HG03159 (cell line): Measurements from ENCODE around the gene AJAP1.
"Not testable (repeated sequence)": the region's sequence is repeated elsewhere in the genome, so short reads cannot be mapped to it uniquely, and the experiment has no call there.

Experiments used
- ATAC-seq: cut with Tn5 transposase; IDR thresholded peaks from one replicate; pipeline ENCODE4 v1.9.1; 2021; ENCODE audit warnings: mild to moderate bottlenecking, moderate library complexity; ENCODE audit not compliant: unreplicated experiment

The AJAP1 gene, protein sequence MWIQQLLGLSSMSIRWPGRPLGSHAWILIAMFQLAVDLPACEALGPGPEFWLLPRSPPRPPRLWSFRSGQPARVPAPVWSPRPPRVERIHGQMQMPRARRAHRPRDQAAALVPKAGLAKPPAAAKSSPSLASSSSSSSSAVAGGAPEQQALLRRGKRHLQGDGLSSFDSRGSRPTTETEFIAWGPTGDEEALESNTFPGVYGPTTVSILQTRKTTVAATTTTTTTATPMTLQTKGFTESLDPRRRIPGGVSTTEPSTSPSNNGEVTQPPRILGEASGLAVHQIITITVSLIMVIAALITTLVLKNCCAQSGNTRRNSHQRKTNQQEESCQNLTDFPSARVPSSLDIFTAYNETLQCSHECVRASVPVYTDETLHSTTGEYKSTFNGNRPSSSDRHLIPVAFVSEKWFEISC

DNA sequence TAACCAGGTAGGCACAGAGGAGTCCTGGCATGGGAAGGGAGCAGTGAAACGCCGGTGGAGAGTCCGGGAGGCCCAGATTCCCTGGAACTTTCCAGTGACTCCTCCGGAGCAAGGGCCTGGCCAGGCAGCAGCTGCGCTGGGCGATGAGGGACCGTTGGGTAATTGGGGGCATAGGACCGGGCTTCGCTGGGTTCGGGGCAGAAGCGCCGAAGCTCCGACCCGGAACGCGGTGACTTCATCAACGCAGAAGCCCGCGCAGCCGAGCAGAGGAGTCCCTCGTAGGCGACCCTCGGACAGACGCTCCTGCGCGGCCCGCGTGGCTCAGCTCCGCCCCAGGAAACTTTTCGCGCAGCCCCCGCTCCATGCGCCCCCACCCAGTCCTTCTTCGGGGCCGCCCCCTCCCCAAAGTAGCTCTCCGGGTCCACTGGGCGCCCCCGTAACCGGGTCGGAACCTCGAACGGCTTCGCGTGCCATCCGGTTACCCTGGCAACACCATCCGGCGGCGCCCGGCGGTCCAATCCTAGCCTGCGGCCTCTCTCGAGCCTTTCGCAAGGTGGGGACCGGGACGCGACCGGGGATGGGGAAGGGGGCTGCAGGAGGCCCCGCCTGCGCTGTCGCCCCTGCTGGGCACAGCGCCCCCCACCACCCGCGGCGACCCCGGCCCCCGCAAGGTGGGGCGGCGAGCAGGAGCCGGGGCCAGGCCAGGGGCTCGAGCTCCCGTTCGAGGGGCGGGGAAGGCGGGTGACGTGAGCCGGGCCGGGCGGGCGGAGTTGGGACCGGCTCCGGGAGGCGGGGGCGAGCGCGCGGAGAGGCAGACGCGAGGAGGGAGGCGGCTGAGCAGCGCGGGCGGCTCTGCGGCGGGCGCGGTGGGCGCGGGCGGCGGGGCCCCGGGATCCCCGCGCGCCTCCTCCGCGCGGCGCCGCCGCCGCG is at the start of gene AJAP1:
AJAP1 (plus strand) TSS at position 814 of the 930 bp plus-strand sequence. CDS start 817 bp downstream, outside the sequence.
- no peak for ATAC-seq

DNA sequence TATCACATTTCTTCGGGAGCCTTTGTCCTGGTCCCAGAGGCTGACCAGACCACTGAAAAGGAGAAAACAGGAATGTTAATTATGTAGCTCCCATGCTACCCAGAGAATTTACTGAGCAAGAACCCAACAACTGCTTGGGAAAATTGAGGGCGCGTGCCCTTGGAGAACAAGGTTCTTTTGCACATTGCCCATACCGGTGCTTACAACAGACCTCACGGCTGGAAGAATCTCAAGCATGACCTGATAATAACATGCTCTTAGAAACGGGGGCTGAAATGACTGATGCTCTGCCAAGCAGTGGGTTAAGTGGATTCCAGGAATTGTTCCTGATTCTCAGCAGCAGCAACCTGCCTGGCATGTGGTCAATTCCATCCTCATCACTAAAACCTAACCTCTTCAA is 49.3 kb upstream of the AJAP1 start:
- ATAC-seq, result no peak

DNA sequence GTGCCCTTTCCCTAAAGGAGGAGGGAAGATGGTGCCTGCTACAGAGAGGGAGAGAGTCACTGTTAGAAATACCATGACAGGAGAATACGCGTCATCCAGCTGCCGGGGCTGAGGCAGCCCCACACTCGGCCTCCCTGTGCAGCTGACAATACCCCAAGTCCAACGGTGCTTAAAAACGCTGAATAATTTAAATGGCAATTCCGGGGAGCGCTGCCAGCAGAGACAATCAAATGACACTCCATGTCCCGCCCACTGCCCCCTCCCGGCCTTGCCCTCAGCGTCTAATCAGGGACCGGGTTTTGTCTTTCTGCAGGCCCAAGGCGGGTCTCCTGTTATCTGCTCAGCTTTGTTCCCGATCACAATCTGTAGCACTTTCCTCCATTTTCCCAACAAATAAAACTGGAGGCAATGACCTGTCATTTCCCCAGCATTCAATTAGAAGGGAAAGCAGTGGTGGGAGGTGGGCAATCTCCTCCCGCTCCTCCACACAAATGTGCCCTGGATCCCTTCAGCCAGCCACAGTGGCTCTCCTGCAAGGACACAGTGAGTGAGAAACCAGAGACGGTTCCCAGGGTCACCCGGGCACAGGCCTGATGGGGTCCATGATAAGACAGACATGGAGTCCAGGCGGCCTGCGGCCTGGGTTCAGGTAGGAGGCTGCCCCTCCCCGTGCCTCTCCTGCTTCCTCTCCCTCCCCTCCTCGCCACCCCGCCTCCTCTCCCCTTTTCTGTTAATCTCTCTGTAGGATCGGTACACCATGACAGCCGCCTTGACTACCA is 42.7 kb upstream of the AJAP1 start:
- ATAC-seq, result no peak

DNA sequence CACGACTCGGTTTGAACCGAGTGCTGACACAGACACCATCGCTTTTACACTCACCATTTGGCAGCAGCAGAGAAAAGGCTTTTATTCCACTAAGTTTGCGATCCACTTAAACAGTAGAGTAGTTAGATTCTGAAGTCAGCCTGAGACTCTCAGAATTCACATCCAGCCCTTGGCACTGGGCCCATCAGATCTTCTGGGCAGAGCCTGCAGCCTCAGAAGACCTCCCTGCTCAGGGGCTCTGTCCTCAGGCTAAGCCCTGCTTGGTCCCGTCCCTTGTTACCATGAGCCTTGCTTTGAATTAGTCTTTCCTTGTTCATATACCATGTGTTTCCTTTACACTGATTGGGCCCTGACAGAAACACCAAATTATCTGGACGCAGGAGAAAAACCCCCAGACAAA is 41.4 kb upstream of the AJAP1 start:
- ATAC-seq, result no peak

DNA sequence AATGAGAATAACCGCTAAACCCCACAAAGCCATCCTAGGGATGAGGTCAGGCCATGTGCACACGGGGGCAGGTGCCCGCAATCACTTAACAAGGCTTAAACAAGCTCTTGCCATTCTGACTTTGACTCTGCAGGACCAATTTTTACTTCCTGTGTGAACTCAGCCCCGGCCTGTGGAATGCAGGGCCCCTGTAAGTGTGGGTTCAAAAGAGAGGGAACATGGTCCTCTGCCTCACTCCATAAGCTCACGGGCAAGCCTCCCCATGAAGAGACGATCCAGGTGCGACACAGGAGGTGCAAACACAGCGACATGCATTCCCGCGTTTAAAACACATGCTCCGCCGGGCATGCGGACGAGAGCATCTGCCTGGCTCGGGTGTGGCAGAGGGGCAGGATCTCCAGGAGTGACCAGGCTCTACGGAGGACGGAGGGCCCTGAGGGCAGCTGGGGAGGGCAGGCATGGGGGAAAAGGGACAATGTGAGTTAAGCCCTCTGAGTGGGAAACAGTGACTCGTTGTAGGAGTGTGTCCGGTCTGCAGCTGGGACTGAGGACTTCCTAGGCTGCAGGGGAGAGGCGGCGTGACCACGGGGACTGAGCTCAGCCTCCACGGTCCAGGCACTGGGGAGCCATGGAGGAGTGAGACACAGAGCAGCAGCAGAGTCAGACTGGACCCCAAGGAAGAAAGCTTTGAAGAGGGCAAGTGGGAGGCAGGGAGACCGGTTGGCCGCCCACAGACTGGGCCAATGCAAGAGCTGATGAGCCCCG is 40.6 kb upstream of the AJAP1 start:
- no peak for ATAC-seq

DNA sequence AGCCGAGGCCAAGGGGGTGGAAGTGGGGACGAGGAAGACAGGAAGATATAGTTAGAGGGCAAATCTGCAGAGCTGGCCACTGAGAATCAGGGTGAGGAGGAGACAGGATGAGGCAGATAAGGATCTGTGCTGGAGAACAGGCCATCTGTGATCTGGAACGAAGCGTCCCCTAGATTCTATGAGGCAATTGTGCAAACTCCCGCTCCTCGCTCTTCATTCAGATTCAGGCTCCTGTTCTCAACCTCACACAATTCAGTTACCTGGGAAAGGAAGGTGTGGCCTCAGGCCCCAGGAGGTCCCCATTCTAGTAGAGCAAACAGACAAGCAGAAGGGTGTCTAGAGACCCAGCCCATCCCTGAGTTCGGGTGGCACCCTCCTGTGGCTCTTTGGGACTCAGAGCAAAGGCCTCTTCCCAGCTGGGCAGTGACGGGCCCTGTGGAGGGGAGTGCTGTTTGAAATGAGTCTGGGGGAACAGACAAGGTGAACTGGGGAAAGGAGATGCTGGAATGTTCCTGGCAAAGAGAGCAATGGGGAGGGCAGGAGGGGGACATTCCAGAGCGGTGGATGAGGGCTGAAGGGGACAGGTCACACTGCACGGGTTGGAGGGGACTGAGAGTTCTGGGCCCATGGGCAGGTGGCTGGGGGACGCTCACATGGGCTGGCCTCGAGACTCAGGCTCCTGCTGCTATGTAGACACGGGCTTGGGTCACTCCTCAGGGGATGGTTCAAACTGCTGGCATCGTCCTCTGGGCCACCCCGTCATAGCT is 39.9 kb upstream of the AJAP1 start:
- ATAC-seq, result no peak

DNA sequence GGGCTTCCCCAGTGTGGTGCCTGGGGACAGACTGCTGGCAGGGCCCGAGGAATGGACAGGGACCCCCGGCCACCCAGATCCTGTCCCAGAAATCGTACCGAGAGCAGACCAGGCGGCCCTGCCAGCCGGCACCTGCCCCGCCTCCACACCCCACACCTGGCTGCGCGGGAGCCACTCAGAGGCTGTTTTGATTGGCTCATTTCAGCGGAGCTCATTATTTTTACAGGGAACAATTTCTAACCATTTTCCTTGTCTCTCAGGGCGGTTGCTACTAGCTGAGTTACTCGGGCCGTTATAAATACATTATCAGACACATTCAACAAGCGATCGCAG is 39.3 kb upstream of the AJAP1 start:
- no peak for ATAC-seq

DNA sequence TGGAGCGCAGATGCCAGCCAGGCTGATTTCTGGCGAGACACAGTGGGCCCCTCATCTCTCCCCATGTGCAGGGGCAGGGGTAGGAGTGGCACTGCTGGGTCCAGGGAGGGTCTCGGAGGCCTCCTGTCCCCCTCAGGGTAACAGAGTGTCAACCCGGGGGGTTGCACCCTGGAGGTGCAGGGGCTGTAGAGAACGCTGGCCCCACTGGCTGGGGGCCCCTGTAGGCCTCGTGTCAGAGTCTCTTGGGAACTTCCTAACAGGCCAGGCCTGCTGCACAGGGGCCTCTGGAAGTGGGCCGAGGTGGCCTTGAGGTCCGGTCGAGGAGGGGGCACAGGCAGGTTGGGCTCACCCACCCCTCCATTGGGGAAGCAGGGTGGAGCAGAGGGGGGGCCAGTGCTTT is 38.9 kb upstream of the AJAP1 start:
- no peak for ATAC-seq

DNA sequence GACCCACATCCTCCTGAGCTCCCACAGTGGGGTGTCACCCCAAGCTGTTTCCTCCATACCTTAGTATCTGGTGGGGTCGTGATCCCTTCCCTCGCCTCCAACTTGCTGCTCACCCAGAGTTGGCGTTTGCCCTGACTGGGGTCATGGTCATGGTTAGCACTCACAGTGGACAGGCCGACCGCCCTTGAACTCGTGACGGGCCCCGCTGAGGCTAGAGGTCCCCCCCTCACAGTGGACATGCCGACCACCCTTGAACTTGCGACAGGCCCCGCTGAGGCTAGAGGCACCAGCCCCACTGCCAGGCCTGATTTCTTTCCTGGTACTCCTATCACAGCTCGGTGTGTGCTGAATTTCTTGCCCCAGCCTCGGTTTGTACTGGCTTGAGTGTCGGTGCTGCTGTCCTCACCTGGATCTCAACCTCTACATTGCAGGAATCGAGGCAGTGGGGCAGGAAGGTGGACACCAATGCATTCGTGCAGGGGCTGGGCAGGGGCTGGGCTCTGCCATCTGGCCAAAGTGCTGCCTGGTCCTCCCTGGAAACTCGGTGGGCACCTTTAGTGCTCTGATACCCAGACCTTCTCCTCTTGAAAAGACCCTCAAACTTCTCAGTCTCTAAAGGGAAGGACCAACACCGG is 37.5 kb upstream of the AJAP1 start:
- ATAC-seq, result no peak

DNA sequence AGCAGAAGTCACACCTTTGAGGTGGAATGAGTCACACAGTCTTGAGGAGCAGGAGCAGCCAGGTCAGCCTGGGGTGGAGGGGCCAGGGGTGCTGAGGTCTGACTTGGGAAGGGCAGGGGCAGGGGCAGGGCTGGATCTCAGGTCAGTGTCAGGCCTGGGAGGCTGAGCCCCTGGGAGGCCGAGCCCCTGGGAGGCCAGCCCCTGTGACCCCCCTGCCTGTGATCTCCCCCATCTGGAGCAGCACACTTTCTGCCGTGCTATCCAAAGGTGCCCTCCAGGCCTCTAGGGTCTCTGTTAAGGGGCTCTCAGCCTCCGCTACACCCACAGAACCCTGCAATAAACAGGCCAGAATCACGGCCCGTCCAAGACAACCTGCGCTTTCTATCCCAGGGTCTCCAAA is 36.9 kb upstream of the AJAP1 start:
- no peak for ATAC-seq

DNA sequence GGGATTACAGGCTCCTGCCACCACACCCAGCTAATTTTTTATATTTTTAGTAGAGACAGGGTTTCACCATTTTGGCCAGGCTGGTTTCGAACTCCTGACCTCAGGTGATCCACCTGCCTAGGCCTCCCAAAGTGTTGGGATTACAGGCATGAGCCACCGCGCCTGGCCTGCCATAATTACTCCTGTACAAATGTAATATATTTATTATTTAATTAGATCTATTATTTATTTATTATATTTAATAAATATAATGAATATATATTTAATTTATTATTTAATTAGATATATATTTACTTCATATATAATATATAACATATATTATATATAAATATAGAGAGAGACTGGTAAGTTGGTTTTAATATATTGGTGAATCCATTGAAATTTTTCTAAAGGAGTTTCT is 35.6 kb upstream of the AJAP1 start:
- not testable (repeated sequence) for ATAC-seq

DNA sequence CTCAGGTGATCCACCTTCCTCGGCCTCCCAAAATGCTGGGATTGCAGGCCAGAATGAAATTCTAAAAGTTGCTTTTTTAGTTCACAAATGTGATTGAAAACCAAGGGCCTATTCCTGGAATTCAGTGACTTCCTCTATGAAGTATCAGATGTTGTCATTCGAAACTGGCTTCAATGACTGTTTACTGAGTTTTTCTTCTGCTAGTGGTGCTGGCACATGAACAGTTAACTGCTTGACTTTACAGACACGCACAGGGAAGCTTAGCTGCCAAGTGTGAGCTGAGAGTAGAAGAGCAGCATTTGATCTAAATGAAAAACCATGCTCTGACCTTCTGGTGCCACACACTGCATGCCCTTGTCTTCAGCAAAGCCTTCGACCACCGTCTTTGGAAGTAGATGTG is 32.8 kb upstream of the AJAP1 start:
- no peak for ATAC-seq

DNA sequence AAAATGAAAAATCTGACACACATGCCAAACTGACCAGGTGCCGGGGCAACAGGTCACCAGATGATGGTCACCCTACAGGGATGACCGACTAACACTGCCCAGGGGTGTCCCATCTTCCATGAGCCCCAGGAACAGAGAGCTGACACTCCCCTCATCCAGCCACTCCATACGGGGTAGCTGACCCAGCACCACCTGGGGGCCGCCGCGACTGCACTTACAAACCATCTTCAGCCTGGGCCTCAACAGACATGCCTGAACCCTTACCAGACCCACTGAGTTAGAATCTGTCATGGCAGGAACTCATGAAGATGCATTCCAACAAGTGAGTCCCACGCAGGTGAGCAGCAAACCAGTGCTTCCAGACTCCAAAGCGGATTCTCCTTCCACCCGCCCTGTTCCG is 31.6 kb upstream of the AJAP1 start:
- no peak for ATAC-seq

DNA sequence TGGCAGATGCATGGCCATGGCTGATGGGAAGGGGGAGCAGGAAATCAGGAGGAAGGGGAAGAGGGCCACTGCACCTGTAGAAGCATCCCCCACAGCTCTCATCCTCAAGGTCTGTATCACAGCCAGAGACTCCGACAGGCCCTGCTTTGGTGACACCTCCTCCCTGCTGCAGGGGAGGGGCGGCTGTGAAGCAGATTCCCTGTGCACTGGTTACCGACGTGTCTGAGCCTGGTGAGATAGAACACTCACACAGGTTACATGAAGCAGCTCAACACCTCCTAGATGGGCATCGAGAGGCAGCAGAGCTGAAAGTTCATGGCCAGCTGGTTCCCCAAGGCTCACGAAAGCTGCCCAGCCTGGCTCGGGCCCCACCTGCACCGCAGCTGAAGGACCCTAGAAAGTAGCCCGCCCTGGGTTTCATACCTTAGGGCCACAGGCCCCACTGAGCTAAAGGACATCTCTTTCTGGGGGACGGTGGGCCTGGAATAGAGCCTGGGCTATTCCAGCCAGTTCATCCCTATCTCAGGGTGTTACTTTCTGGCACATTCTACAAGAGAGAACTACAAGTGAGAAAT is 30.2 kb upstream of the AJAP1 start:
- no peak for ATAC-seq

DNA sequence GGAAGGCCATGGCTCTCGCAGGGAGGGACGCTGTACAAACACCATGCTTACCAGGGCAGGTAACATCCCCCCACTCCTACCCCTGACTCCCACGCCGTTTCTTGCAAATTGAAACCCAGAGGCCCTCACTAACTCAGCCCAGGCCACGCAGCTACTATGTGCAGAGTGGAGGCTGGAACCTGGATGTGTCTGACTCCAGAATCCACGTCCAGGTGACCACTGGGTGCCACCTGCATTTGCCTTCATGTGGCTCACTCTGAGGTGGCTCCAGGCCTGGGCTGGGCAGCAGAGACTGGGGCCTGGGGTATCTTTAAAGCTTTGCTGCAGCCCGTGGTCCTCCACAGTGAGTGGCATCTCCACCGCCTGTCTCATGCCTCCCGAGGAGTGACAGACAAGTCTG is 29.6 kb upstream of the AJAP1 start:
- no peak for ATAC-seq

DNA sequence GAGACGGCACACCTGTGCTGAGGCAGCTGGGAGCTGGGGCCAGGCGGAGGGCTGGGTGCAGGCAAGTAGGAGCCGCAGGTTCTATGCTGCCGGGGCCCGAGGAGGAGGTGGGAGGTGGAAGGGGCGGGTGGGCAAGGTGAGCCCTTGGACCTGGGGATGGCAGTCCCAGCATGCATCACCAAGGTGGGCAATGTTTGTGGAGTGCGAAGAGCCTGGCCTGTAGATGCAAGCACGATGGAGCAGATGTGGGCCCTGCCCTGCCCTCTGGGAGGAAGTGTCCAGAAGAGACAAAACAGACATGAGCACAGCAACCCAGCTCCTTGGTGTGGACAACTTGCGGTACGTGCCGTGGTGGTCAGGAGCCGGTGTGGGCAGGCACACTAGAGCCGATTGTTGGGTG is 28.3 kb upstream of the AJAP1 start:
- no peak for ATAC-seq

DNA sequence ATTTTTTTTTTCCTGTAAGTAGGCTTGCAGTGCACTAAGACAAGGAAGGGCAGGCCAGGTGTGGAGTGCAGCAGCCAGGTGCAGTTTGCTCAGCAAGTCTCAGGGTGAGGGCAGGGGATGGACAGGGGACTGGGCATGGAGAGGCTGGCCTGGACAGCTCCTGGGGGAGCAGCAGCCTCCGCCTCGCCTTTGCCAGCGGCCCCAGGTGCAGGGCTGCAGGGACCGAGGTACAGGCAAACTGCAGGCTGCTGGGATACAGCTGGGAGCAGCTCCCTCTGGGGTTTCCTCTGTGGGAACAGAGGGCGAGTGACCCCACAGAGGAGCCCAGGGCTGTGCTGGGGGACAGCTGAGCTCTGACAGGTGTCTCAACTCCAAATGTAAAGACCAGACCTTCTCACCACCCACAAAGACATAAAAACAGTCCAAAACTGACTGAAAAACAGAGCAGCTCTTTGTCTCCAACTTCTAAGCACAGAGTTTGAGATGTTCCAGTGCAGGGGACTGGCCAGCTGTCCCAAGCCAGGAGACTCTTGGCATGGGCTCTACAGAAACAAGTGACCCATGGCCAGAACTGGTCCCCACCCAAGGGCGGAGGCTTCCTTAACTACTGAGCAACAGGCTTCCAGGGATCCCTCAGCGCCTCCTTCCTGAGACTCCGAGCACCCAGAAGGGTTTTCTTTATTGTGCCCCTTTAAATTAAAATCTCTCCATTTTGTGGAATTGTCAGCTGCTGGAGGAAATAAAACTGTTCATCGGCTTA is 27.7 kb upstream of the AJAP1 start:
- no peak for ATAC-seq

DNA sequence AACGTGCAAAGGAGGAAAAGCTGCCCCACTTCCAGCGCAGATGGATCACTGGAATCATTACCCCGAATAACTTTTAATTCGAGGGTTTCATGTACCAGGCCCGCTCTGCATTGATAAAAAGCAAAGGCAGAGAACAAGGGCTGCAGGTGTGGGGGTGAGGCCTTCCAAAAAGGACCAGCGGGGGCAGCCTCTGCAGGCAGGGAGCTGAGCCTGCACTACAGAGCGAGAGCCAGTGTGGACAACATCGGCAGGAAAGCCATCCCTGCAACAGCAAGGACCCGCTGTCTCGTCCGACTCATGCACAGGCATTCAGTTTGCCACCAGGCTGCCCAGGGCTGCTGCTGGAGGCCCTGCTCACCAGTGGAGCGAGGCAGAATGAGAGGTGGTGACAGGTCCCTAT is 27.1 kb upstream of the AJAP1 start:
- no peak for ATAC-seq
